ENCODE data around the gene IQCF2.

DNA sequence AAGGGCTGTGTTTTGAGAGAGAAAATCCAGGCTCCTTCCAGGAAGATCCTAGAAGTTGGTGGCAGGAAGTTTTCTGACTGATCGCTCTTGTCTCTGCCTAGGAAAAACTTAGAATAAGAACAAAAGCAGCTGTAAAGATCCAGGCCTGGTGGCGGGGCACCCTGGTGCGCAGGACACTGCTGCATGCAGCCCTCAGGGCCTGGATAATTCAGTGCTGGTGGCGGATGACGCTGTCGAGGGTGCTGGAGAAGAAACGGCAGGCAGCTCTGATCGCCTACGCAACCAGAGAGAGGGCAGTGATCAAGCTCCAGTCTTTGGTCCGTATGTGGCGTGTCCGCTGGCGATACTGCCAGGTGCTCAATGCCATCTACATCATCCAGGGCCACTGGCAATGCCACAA, 1.5 kb downstream of the IQCF2 start:
- TF ChIP-seq, protein P1, sequence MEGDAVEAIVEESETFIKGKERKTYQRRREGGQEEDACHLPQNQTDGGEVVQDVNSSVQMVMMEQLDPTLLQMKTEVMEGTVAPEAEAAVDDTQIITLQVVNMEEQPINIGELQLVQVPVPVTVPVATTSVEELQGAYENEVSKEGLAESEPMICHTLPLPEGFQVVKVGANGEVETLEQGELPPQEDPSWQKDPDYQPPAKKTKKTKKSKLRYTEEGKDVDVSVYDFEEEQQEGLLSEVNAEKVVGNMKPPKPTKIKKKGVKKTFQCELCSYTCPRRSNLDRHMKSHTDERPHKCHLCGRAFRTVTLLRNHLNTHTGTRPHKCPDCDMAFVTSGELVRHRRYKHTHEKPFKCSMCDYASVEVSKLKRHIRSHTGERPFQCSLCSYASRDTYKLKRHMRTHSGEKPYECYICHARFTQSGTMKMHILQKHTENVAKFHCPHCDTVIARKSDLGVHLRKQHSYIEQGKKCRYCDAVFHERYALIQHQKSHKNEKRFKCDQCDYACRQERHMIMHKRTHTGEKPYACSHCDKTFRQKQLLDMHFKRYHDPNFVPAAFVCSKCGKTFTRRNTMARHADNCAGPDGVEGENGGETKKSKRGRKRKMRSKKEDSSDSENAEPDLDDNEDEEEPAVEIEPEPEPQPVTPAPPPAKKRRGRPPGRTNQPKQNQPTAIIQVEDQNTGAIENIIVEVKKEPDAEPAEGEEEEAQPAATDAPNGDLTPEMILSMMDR (IDR thresholded peaks at IDR 0.05): no peak
- no peak for TF ChIP-seq POLR2A (IDR thresholded peaks at IDR 0.05)

All from vagina (tissue), 2 donors.